Activated T-cell treated with anti-CD3 and anti-CD28 coated beads, Interleukin-2, amount 50 U/mL, for 48 hours (primary cell): ENCODE results near the gene QRICH1.

Experiments used
- DNase-seq, 2 experiments: peaks; one replicate each; pipeline ENCODE4 v3.0.0-alpha.2; 2020

QRICH1 gene, protein sequence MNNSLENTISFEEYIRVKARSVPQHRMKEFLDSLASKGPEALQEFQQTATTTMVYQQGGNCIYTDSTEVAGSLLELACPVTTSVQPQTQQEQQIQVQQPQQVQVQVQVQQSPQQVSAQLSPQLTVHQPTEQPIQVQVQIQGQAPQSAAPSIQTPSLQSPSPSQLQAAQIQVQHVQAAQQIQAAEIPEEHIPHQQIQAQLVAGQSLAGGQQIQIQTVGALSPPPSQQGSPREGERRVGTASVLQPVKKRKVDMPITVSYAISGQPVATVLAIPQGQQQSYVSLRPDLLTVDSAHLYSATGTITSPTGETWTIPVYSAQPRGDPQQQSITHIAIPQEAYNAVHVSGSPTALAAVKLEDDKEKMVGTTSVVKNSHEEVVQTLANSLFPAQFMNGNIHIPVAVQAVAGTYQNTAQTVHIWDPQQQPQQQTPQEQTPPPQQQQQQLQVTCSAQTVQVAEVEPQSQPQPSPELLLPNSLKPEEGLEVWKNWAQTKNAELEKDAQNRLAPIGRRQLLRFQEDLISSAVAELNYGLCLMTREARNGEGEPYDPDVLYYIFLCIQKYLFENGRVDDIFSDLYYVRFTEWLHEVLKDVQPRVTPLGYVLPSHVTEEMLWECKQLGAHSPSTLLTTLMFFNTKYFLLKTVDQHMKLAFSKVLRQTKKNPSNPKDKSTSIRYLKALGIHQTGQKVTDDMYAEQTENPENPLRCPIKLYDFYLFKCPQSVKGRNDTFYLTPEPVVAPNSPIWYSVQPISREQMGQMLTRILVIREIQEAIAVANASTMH

DNA sequence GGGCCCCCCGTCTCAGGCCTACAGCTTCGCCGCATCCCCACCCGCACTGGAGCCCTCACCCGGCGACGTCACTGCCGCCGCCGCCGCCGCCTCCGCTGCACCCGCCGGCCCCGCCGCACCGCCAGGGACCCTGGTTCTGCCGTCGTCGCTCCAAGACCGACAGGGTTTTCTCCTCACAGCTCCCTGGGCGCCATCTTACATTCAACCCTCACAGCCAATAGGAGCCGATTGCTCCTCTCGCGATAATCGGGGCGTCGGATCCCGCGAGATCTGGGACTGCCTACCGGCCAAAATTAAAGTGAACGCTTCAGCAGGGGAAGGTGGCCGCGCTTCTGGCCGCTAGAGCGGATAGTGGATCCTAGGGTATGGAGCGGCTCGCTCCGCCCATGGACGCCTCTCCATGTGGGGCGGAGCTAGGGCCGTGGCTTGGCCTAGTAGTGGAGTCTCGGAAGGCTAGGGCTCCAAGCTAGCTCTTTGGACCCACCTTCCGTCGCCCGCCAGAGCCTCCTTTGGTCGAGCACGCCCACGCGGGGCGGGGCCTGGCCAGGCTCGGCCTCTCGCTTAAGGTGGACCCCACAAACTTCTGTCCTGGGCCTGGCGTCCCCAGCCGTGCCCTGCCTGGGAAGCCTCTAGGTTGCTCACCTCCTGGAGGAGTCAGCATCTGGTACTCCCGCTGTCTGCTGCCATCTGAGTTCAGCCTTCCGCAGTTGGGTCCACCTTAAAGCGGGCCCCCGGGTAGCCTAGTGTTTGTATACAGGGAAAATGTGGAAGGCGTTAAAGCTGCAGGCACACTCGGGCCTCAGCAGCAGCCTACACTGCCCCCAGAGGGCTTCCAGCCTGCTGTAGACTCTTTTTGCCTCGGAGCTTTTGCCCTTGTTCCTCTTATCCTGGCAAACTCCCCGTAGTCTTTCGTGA is at the start of gene QRICH1:
Gene QRICH1 (minus strand): TSS at position 219 of the 915 bp plus-strand sequence. CDS start 17,054 bp downstream, outside the sequence.
- peak; percentile 98 for DNase-seq

DNA sequence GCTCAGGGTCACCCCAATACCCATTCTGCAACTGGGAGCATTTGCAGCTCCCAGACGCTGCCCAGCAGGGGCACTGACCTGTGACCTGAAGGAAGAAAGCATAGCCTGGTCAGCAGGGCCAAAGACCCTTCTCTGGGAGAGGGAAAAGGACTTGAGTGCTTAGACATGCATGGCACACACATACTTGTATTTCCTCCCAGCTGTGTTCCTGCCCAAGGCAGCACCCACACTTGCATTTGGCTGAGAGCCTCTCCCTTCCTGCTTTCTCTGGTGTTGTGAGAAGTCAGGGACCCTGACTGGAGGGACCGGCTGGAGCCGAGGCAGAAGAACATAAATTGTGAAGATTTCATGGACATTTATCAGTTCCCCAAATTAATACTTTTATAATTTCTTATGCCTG is 46.2 kb upstream of the QRICH1 start:
- DNase-seq, result no peak

DNA sequence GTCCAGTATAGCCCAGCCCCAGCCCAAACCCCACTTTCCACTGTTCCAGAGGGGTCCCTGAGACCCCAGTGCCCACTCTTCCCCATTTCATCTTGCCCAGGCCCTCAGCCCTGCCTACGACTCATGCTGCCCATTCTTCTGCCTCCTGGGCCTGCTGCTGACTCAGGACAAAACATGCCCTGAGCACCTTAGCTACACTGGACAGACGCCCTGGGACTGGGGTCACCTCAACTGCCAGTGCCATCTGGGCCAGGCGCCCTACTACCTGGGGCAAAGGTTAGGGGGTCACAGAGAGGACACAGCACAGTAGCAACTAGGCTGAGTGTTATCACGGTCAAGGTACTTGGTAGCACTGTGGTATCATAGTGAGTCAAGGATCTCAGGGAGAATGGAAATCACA is 41.6 kb upstream of the QRICH1 start:
- no peak for DNase-seq

DNA sequence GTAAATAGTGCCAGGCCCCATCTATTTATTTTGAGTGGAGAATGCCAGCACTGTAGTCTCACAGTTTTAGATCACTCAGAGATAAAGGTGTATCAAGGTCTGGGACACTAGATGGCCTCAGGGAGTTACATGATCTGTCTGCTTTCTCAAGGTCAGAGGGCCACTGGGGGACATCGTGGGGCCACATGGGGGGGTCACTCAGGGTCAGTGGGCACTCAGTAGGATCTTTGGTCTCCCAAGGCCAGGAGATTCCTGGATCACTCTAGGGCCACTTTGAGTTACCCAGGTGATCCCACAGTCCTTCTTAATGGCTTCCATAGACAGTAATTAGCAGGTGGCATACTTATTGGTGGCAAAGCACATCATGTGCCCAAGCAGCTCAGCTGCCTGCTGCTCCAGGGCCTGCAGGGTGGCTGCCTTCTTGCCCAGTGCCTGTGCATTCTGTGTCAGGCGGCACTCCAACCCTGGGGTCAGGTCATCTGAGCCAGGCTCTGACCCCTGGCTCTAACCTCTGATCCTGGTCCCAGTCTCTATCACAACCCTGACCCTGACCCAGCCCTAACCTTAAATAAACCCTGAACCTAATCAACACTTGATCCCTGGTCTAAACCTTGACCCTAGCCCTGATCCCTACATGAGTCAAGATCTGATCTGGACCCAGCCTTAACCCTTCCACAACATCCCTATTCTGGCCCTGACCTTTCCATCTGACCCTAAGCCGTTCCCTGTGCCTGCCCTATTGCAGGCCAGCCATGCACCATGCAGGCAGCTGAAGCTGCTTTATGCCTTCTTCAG is 40.8 kb upstream of the QRICH1 start:
- DNase-seq, result no peak

DNA sequence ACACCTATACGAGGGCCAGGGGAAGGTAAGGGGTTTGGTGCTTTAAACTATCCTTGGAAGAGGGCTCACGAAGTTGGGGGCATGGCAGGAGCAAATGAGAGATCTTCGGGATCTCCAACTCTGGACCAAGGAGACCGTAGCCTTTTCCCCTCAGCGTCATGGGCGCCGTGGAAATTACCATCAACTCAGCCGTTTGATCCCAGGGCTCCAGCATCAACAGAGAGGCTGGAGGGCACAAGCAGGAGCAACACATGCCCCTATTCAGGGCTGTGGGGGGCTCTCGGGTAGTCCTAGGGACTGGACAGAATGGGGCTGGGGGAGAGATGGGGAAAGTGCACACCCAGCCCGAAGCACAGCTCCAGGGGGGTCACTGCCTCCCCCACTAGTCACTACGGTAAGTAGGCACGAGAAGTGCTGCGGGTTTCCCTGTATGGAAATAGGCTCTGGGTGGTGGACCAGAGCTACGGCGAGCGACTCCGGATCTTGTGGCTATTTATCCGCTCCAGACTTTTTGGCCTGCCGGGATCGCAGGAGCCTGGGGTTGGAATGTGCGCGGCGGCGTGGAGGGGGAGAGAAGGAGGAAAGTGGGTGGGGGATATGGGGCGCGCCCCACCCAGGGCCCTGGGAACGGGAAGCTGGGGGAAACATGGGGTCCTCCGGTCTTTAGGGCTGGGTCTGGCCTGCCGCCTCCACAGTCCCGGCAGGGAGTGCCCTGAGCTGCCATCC is 39.5 kb upstream of the QRICH1 start:
- DNase-seq, result no peak

DNA sequence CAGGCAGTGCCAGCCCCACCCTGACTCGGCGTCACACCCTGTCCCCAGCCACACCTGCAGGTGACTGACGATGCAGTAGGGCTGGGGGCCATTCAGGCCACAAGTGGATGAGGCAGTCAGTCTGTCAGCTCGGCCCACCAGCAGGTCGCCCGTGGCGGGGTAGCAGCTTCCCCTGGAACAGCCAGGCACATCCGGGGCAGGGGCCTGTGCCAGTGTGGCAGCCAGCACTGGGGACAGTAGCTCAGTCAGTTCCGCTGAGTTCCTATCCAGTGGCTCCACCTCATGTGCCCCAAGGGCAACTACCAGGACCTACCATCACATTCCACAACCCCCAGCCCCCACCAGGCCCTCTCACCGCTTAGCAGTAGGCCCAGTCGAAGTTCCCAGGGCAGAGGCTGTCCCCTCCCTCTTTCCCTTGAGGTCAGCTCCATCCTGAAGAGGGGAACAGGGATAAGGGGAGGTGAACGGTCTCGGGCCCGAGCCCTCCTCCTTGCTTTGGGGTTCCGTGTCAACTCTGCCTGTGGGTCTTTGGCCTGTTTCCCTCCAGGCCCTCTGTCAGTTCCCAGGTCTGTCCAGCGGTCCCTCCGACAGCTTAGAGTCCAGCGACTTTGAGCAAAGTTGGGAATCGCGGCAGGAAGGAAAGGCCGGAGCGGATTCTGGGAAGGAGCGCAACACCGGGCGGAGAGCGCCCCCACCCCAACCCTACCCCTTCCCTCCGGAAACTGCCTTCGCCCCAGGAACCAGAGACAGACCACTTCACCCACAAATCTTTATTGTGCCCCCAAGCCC is 38.8 kb upstream of the QRICH1 start, which contains the start of gene LAMB2:
Gene LAMB2 (minus strand): TSS at position 614 of the 789 bp plus-strand sequence. CDS start 183 bp downstream, at position 431.
- no peak for DNase-seq

DNA sequence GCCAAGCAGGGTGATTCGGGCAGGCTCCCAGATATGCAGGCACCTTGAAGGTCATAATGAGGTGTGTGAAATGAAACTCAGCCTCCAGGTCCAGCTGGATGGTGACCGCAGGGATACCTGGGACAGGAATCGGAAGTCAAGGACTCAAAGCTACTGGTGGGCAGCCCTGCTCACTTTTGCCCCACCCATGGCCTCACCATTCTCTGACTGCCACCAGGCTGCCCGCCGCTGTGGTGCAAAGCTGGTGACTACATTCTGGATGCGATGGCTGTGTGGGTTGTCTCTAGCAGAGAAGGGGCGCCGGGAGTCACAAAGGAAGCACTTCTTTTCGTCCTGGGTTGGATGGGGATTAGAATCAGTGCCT is 38.2 kb upstream of the QRICH1 start:
- no peak for DNase-seq

DNA sequence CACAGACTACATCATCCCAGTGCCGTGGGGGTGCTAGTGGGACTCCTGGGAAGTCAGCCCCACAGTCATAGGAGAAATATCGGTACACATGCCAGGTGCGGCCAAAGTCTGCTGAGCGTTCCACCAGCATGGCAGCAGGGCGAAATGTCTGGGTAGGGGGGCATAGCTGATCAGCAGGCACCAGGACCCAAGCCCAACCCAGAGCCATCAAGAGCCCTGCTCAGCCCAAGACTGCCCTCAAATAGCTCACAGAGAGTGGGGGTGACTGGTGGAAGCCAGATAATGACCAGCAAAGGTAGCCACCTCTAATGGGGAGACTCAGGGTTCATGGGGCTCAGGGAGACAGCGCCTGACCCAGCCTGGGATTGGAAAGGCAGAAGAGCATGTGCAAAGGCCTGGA is 37.7 kb upstream of the QRICH1 start:
- no peak for DNase-seq

DNA sequence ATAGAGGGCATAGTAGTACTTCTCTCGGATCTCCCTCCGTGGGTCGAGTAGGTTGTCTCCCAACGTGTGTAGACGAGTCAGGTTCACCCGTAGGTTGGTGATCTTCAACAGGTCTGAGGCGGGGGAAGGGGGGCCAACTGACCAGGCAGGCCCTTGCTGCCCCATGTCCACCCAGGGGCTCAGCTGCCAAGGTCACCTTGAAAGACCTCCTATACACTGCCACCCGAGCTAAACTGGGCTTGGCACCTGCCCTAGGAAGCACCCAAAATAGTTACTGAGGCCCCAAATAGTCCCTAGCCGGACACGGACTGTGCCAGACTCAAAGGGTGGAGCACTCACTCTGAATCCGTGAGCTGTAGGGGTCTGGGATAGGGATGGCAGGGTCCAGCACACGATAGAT is 37.2 kb upstream of the QRICH1 start:
- no peak for DNase-seq

DNA sequence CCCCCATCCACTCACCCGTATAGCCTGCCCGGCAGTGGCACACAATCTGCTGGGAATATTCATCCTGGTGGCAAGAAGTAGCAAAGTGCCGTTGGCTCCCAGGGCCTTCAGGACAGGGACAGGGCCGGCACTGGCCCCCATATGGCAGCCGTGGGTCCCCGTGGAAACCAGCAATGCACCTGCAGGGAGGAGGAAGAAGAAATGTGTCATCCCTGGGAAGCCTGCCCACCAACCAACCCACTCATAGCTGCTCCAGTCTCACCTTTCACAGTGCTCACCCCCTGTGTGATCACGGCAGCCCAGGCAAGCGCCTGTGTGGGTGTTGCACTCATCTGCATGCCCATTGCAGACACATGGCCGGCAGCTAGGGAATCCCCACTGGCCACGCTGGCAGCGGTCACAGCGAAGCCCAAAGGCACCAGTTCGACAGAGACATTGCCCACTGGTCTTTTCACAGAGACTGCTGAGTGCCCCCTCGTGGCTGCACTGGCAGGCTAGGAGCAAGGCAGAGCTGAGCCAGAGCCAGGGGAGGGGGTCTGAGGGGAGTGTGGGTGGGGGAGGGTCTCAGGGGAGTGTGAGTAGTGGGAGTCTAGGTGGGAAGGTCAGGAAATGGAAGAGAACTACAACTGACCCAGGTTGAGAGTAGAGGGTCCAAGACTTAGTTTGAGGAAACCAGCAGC is 31.3 kb upstream of the QRICH1 start:
- DNase-seq, result no peak

DNA sequence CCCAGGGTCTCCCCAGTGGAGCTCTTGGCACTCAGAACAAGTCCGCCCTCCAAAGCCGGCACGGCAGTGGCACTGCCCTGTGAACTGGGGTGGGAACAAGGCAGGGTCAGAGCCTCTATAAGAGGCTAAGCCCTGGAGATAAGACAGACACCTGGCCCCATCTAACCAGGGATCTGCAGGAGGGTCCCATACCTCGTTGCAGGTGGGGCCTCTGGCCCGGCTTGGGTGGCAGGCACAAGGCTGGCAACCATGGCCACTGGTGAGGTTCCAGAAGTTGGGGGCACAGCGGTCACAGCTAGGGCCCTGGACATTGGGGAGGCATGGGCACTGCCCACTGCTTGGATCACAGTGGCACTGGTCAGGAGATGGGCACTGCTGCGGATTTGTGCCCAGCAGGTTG is 30.3 kb upstream of the QRICH1 start:
- DNase-seq, result no peak

DNA sequence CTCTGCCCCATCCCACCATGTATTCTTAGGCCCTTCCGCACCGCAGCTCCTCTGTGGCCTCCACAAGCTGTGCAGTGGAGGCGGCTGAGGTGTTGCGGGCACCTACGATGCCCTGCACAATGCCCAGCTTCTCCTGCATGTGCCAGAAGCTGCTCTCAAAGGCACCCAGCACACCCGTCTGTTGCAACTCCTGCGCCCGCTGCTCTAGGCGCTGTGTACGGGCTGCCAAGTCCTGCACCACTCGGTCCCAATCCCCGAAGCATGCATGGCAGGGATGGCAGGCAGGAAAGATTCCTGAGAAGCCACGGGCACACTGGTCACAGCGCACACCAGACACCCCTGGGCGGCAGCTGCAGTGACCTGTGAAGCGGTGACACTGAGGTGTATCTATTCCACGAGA is 29.8 kb upstream of the QRICH1 start:
- no peak for DNase-seq

DNA sequence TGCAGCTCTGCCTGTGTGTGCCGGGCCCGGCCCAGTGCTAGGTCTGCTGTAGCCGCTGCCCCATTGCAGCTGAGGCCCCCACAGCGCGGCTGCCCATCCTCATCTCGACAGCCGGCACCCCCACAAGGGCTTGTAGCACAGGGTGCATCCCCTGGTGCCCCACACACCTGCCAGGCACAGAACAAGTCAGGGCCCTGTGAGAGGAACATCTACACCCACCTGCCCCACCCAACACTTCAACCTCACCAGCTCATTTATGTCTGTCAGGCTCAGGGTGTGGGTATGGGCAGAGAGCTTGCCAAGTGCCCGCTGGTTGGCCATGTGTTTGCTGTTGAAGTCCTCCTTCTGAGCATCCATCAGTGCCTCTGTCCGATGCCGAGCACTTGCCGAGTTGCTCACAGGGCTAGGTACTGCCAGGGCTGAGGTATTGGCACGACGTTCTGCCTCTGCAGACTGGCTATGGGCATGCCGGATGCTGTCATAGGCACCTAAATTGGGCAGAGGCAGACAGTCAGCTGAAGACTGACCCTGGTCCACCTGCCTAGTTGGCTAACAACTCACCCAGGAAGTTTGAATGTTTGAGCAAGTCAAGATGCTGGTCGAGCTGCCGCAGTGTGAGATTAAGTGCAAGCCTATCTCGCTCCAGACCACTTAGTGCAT is 29.1 kb upstream of the QRICH1 start:
- DNase-seq, result no peak

DNA sequence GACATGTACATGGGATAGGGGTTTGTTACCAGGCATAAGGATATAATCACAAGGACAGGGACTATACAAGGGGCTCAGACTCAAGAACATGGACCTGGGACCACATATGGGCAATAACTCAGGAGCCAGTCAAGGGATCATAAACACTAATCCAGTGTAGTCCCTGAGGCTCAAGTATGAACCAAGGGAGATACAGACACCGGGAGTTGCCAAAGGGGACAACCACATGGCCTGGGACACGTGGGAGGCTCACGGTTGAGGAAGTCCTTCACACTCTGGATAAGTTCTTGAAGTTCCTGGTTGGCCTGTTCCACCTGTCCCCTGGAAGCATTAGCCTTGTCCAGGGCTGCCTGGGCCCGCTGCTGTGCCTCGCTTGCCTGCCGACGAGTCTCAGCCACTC is 28.6 kb upstream of the QRICH1 start:
- DNase-seq, result no peak

DNA sequence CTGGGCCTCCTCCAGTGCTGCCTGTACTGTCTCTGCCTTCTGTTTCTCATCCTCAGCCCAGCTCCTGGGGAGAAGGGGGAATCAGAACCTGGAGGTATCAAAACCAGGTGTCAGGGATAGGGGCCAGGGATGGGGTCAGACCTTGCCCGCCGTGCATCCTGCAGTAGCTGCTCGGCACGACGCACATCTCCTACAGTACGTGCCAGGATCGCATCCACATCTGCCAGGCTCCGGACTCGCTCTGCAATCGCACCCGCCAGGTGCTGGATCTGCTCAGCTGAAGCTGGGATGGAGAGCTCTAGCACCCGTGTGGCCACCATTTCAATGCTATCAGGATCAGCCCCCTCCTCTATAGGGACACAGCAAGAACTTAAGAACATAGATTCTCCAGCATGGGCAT is 28.2 kb upstream of the QRICH1 start:
- no peak for DNase-seq

DNA sequence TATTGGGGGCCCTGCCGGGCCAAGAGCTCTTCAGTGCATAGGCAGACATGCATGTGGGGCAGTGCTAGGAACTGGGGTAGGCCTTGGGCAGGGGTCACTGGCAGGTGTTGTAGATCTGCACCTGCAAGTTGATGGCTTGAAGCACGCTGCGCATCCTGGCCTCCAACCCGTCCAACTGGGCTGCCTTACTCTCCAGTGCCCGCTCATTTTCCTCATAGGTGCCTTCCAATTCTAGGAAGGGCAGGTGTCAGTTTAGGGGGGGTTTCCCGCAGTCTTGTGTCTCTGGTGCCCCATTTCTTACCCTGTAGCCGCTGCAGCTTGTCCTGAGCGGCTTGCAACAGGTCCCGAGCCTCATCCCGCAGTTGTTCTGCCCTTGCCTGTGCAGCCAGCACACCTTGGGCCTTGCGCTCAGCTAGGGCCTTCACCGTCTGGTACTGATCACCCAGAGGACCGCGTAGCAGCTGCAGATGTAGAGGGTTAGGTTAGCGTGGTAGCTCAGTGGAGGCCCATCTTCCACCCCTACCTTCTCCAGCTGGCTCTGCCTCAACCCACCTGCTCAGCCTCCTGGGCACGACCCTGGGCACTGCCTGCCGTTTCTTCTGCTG is 27.4 kb upstream of the QRICH1 start:
- no peak for DNase-seq

DNA sequence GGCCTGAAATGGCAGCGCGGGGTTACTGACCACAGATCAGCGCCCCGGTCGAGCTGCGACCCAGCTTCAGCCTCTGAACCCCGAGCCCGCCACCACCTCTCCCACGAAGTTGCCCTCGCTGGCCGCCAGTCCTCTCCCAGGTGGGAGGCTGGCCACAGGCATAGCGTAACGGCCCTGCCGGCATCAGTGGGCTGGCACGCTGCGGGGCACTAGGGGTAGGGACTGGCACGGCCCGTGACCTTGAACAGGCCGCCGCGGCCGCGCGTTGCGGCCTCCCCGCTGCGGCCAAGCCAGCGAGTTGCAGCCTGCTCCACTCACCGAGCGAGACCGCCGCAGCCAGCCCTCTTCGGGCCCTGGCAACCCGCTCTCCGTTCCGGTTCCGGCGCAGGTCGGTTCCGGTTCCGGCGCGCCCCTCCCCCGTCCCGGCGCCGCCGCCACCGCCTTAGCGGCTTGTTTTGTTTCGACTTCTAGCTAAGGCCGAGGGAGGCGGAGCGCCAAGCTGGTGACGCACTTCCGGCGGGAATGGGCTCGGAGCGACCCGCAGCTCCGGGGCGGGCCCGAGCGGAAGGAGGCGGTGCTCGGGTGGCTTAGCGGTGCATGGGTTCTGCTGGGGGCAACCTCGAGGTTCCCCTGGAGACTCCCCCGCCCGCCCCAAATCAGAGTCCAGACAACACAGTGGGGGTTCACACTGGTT is 26.7 kb upstream of the QRICH1 start, which contains the start of gene USP19:
Gene USP19 (minus strand): TSS at position 386 of the 694 bp plus-strand sequence. CDS start 1,678 bp downstream, outside the sequence.
- DNase-seq, result peak; percentile 96

DNA sequence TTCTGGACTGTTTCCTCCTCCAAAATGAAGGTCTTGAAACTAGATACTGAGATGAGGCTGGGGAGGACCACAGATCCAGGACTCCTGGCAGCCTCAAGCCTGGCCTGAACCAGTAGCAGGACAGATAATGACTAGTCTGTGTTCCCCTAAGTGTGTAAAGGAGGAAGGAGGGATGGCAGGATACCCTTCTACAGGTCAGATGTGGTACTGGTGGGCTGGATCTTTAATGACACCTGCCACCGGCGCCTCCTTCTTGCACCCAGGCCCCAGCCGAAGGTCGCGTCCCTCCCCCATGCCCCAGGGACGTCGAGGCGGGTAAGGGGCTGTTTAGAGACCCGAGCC is 26.2 kb upstream of the QRICH1 start:
- peak in 1 of 2 experiments; percentile 25 for DNase-seq
